NCI-H1417 (cell line): Measurements from ENCODE around the gene COPRS.

Experiments
- DNase-seq, 3 experiments: peaks; one replicate each; lab custom pipeline; 2025; lab: John Stamatoyannopoulos, UW

COPRS gene

DNA sequence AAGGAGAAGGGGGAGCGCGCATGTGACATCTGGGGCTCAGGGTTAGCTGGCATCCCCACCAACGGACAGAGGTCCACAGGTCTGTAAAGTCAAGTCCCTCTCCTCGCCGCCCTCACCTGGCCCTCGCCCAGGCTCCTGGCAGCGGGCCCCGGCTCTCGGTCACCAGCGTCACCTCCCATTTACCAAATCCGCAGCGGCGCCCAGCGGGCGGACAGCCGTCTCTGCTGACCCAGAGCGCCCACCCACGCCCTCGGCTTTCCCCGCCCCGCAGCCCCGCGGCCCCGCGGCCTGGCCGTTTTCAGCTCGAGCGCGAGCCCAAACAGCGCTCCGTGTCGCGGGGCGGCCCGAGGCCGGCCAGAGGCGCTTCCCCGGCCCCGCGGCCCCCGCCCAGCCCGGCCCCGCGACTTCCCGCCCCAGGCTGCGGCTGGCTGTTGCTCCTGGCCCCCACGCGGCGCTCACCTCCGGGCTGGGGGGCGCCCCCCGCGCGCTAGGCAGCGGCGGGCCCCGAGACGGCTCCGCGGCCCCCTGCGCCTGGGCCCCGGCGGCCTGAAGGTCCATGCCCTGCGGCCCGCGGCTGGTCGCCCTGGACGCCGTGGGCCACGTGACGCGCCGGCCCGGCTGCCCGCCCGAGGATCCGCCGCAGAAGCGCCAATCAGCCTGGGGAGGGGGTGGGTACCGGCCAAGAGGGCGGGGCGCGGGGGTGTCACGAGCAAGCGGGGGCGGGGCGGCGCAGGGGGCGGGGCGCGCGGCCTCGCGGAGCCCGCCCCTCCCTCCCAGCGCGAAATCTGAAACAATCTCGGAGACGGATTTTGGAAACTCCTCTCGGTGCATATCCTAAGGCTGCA lies at the start of gene COPRS:
Gene COPRS (minus strand): TSS at position 603 of the 845 bp plus-strand sequence. CDS start 45 bp downstream, at position 558.
- peak; percentile 81 to 87 (median 83) for DNase-seq

DNA sequence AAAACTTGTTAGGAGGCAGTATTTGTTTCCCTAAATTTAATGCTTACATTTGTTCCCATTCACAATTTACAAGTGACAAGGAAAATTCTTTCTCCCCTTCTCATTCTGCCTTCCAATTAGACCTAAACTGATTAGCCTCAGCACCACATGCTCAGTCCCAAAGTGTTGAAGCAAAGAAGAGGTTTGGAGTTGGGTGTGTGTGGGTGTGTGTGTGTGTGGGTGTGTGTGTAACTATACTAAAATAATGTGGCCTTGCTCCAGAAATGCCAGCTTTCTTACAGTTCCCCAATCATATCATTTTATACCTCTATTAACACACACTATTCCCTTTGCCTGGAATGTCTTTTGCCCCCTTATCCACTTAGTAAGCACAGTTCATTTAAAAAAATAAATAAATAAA lies 49.3 kb upstream of the COPRS start:
- DNase-seq = no peak

- DNase-seq = no peak
These were observed 48.4 kb upstream of the COPRS start for GRCh38 chr17:31907342-31907962.

- no peak for DNase-seq
These were observed 44.4 kb upstream of the COPRS start for GRCh38 chr17:31903401-31903800.

DNA sequence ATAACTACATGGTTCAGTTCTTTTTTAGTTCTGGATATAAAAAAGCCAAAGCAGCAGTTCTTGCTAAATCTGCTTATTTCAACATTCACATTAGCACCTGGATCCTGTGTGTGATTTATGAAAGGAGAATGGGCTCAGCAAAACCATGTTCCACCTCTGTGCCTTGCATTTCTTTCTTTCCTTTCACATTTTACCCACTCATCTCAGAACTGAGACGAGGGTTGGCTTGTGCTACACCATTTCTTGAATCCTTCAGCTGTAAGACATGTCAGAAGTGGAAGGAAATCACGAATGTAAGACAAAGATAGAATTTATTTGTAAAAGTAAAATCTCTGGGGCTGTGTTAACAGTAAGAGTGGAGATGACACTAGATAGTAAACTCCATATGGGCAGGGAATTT lies 43.6 kb upstream of the COPRS start:
- DNase-seq = no peak

- DNase-seq = no peak
These were observed 41.8 kb upstream of the COPRS start for GRCh38 chr17:31900877-31901276.

DNA sequence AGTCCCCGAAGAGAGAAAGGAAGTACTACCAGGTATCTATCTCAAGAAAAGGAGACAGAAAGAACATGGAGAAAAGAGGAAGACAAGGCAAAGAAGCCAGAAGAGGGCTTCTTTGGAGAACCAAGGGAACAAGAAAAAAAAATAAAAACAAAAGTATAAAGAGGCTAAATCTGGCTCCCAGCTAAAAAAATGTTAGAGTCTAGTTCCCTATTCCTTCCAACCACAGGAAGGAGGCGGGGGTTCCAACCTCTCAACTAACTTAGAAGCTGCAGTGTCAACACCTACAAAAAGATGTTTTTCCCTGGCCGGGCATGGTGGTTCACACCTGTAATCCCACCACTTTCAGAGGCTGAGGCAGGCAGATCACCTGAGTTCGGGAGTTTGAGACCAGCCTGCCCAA lies 29.1 kb upstream of the COPRS start:
- no peak for DNase-seq

DNA sequence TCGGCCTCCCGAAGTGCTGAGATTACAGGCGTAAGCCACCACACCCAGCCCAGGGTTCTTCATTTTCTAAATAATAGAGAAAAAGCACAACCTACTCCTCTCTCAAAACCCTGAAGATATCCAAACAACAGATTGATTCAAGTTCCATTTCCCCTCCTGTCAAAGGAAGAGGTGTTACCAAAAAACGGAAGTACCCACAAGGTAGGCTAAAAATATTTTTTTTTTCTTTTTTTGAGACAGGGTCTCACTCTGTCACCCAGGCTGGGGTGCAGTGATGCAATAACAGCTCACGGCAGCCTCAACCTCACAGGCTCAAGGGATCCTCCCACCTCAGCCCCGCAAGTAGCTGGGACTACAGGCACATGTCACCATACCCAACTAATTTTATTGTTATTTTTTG lies 23.5 kb upstream of the COPRS start:
- DNase-seq = no peak

GRCh38 chr17:31880311-31880710 lies 21.3 kb upstream of the COPRS start:
- no peak for DNase-seq

- DNase-seq = no peak
These were observed 19.6 kb upstream of the COPRS start for GRCh38 chr17:31878703-31879073.

DNA sequence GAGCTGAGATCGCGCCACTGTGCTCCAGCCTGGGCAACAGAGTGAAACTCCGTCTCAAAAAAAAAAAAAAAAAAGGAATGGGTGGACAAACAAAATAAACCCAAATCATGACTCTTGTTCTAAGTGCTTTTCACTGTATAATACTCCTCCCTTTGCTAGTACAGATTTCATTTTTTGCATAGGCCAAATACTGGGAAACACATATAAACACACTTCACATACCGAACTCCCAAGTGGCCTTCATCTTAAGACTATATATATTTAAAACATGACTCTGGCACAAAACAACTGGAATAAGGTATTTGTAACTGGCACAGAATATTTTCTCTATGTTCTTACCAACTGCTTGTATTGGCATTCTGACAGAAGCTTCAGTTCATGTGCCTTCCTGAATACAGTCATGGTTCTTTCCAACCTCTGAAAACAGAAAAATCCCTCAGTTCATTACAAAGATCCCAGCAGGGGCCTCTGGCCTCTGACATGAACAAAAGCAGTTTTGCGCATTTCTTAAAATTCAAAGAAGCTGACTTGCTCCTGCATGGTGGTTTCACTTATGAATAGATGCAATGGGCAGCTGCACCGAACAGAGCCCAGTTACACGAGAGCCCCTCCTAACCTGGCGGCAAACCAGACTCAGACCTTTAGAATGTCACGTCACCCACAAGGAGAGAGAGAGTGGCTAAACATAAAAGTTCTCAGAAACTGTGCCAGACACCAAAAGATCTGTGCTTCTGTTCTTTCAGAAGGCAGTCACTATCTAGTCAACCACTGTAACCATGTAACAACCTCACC lies 19.1 kb upstream of the COPRS start:
- DNase-seq = no peak

- no peak for DNase-seq
These were observed 18.3 kb upstream of the COPRS start for GRCh38 chr17:31877341-31877740.

GRCh38 chr17:31875081-31875480 lies 16.0 kb upstream of the COPRS start:
- DNase-seq = no peak

DNA sequence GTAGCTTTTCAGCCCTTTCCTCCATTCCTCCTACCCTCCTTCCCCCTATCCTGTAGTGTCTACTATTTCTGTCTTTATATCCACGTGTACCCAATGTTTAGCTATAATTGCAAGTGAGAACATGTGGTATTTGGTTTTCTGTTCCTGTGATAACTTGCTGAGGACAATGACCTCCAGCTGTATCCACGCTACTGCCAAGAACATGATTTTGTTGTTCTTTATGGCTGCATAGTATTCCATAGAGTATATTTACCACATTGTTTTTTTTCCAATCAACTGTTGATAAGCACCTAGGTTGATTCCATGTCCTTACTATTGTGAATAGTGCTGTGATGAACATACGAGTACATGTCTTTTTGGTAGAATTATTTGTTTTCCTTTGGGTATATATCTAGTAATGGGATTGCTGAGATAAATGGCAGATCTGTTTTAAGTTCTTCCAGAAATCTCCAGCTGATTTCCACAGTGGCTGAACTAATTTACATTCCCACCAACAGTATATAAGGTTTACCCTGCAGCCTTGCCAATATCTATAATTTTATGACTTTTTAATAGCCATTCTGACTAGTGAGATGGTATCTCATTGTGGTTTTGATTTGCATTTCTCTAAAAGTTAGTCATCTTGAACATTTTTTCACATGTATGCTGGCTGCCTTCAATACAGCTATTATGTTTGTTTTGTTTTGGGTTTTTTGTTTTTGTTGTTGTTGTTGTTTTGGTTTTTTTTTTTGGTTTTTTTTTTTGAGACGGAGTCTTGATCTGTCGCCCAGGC lies 10.9 kb upstream of the COPRS start:
- no peak for DNase-seq

- DNase-seq = no peak
These were observed 10.0 kb upstream of the COPRS start for GRCh38 chr17:31869031-31869430.

GRCh38 chr17:31859487-31860008 lies 504 bp upstream of the COPRS start:
- no peak for DNase-seq

DNA sequence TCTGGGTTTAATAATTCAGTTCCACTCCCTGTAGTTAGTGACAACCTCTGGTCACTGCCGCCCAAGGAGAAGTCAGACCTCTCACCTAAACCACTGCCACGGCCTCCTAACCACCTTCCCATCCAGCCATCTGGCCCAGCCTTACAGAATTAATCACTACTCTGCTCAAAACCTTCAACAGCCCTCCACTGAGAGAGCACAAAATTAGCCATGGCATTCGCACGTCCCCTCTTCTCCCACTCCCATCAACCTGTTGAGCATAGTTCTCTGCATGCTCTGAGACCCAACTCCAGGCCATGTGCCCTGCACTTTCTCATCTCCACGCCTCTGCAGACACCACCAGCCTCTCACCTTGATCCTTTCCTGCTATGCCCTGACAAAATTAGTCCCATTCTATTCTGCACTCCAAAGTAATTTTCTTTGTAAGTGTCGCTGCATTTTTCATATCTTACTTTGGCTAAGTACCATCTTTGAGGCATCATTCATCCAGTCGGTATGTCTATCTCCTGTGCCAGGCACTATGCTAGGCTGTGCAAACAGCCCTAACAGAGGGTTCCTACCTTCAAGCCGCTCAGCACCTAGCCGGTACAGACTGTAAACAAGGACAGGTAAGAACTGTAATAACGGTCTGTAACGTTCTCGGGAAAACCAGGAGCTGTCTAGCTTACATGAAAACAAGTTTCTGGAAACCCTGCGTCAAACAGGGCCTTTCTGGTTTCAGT lies 963 bp downstream of the COPRS start:
- no peak for DNase-seq

- DNase-seq = no peak
These were observed 2.3 kb downstream of the COPRS start for GRCh38 chr17:31856750-31857149.

- no peak for DNase-seq
These were observed 4.4 kb downstream of the COPRS start for GRCh38 chr17:31854672-31855071.

GRCh38 chr17:31853911-31854470 lies 5.1 kb downstream of the COPRS start:
- no peak for DNase-seq

DNA sequence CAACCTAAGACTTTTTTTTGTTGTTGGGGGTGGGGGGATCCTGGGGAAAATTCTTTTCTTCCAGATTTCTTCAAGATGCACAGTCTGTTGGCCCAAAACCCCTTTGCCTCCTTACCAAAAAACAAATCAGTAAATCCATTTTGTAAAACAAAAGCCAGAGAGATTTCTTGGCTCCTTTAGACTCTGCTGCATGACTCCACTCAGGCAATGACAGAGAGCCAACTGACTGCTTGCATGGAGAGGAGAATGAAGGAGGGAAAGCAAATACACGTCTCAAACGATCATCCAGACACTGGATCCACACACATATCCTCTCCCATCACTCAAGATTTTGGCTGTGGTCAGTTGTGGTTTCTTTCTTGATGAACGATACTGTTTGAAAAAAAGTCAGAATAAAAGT lies 13.8 kb downstream of the COPRS start:
- no peak for DNase-seq
